HG02870 (cell line): ENCODE data around the gene SIK3.
A peak's percentile ranks its signal among the peaks of the same experiment; 100 is the strongest.

Experiments
- ATAC-seq: cut with Tn5 transposase; IDR thresholded peaks from one replicate; pipeline ENCODE4 v1.9.1; 2021; ENCODE audit warnings: mild to moderate bottlenecking, moderate library complexity; ENCODE audit not compliant: unreplicated experiment

The SIK3 gene

GRCh38 chr11:117080370-117080769, 17.9 kb downstream of the SIK3 start:
- ATAC-seq = no peak

DNA sequence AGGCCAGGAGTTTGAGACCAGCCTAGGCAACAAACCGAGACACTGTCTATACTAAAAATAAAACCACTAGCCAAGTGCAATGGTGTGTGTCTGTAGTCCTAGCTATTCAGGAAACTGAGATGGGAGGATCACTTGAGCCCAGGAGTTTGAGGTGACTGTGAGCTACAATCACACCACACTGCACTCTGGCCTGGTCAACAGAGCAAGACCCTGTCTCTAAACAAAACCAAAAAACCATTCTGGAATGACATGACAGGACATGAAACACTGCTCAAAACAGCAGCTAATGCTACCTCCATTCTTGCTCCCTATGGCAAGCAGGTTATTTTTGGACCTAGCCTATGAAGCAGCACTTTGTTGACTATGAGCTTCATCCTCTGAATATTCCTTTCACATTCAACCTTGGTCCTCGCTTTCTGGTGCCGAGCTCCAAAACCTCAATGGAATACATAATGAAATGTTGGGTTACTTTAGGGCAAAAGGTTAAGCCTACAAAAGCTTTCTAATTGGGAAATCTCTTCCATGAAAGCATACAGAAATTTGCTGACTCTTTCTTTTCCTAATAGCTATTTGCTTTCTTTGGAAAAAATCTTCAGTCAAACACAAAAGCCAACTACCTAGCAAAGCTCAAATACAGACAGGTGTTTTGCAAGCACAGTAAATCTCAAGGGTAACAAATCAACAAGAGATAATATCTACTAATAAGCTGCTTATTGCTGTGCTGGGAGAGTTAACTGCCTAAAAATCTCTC, 21.1 kb downstream of the SIK3 start:
- peak; percentile 52 for ATAC-seq

- no peak for ATAC-seq
Measured at GRCh38 chr11:117075186-117075585, 23.0 kb downstream of the SIK3 start.

GRCh38 chr11:117074119-117074518, 24.1 kb downstream of the SIK3 start:
- no peak for ATAC-seq

DNA sequence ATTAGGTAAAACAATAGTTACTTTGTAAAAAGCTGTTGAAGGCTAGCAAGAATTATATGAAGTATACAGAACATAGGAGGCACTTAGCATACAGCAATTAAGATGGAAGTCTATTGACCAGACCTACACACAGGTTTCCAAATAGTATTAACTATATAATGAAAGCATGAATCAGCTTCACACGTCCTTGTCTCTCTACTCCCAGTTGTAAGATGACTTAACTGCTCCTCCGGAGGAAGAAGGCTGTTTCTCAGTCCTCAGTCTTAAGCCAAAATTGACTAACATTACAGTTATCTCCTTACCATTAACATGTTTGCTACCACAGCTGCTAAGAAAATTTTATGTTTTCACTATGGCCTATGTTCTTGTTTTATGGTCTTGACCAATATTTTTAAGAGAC, 24.7 kb downstream of the SIK3 start:
- no peak for ATAC-seq

- ATAC-seq = no peak
Measured at GRCh38 chr11:117072517-117073461, 25.4 kb downstream of the SIK3 start.

- no peak for ATAC-seq
Measured at GRCh38 chr11:117071344-117071787, 26.9 kb downstream of the SIK3 start.

GRCh38 chr11:117070016-117070415, 28.2 kb downstream of the SIK3 start:
- no peak for ATAC-seq

- no peak for ATAC-seq
Measured at GRCh38 chr11:117068303-117068860, 29.8 kb downstream of the SIK3 start.

DNA sequence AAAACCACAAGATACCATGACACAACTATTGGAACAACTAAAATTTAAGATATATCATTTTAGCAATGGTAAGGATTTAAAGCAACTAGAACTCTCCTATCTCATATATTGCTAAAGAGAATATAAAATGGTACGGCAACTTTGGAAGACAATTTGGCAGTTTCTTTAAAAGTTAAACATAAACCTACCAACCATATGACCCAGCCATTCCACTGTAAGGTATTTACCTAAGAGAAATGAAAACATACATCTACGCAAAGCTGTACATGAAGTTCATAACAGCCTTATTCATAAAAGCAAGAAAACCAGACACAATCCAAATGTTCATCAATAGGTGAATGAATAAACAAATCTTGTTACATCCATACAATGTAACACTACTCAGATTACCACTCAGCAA, 31.3 kb downstream of the SIK3 start:
- no peak for ATAC-seq

GRCh38 chr11:117064275-117064674, 34.0 kb downstream of the SIK3 start:
- ATAC-seq = no peak

DNA sequence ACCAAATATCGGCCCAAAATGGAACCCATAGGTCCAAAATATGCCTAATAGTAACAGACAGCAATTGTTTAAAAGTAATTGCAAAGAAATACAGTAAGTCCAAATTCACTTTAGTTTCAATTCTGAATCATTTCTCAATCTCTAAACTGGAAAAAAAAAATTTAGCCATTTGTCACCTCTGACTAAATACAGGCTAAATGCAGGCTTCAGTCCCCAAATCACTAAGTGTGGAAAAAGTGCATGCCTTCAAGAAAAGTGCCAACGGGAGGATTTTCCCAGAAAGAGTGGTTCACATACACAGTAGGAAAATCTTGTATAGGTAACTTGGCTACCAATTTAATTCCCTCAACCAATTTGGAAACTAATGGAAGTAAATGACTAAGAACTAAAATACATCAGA, 35.7 kb downstream of the SIK3 start:
- ATAC-seq = peak; percentile 22

- ATAC-seq = no peak
Measured at GRCh38 chr11:117061256-117061655, 37.0 kb downstream of the SIK3 start.

- no peak for ATAC-seq
Measured at GRCh38 chr11:117059611-117060148, 38.5 kb downstream of the SIK3 start.

DNA sequence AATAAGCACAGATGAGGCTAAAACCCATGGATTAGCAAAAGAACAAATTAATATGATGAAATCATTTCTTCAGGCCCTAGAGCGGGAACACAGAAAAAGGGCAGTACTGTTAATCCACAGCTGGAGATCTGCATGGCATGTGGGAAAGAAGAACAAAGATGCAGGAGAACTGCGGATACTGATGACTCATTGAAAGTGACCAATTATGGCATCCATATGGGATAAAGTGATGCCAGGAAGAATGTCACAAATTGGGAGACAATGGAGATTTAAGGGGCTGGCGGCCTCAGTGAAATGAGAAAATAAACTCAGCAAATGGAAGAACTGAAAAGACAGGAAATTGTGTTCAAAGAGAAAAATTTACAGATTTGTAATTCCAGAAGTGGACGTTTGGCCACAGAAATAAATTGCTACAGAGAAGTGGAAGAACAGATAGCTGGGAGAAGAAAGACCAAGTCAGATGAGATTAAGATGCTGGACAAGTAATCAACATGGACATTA, 39.4 kb downstream of the SIK3 start:
- no peak for ATAC-seq

GRCh38 chr11:117057727-117058126, 40.5 kb downstream of the SIK3 start:
- no peak for ATAC-seq

- ATAC-seq = no peak
Measured at GRCh38 chr11:117057317-117057716, 40.9 kb downstream of the SIK3 start.

- no peak for ATAC-seq
Measured at GRCh38 chr11:117055469-117055868, 42.8 kb downstream of the SIK3 start.

DNA sequence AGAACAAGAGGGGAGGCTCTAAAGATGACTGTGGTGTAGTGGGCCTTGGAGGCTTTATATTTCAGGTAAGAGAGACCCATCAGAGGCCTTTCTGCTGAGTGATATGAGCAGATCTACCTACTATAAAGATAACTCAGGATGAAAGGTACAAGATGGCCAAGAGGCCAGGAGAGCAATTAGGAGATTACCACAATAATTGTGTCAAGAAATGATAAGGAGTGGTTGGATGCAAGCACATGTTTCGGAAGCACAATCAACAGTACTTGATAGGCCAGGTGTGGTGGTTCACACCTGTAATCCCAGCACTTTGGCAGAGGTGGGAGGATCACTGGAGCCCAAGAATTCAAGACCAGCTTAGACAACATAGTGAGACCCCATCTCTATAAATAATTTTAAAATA, 43.8 kb downstream of the SIK3 start:
- ATAC-seq = no peak

DNA sequence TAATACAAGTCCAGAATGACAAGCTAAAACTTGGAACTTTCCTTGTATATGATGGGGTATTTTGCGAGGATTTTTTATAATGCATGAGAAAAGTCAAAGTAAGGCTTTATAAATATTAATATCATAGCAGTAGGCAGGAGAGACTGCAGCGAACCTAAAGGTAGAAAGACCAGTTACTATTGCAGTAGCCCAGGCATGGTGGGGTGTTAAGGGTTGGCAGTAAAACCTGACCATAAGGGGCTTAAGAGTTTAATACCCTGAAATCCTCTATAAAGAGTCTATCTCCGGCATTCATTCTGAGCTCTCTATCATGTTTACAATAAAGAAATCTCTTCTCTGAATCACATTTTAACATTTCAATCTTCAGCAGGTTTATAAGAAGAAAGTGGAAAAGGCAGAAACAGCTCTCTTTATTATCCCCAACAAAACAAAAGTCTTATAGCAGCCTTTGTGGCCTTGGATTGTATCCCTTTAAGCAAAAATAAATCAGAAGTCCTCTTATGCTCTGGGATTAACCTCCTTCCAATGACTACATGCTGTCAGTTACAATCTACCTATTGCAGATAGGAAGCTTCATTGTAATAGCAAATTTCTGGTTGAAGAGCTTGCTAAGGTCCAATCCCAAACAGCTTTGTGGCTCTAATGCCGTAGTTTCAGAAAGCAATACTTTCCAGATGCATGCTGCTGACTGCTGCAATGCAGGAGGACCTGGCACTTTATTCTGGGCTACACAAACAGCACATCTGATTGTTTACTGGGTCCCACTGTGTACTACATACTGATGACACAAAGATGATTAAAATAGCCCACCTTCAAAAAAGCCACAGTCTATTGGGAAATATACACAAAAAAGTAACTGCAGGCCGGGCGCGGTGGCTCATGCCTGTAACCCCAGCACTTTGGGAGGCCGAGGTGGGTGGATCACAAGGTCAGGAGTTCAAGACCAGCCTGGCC, 45.8 kb downstream of the SIK3 start:
- ATAC-seq = no peak
